H1 (cell line): ENCODE measurements around the gene AFAP1L2.

ENCODE experiments used
- BRCA1 ChIP-seq: IDR thresholded peaks from 2 replicates; pipeline ENCODE4 v1.6.1; 2012; ENCODE audit warnings: low read depth, low read length, improper control_type of control experiment
- CEBPB ChIP-seq: IDR thresholded peaks from 2 replicates; pipeline ENCODE4 v1.6.1; 2012; ENCODE audit warnings: low read depth, low read length
- CTCF ChIP-seq, 3 experiments: IDR thresholded peaks; 1 replicate in 2 of 3; 2 replicates in 1 of 3; pipeline versions ENCODE4 v1.5.1 to v1.6.1; 2011; ENCODE audit warnings: low read length in 3 of 3, mild to moderate bottlenecking in 3 of 3, inconsistent platforms in 2 of 3, low read depth in 1 of 3, moderate library complexity in 1 of 3; ENCODE audit not compliant: insufficient read depth in 1 of 3; ENCODE audit errors: control extremely low read depth in 1 of 3
- GABPA ChIP-seq: IDR thresholded peaks from 2 replicates; pipeline ENCODE4 v1.6.1; 2011; ENCODE audit warnings: mild to moderate bottlenecking, low read length, moderate library complexity, borderline replicate concordance; ENCODE audit not compliant: insufficient read depth
- GTF2F1 ChIP-seq: IDR thresholded peaks from 2 replicates; pipeline ENCODE4 v1.6.1; 2012; ENCODE audit warnings: low read depth, low read length, improper control_type of control experiment, borderline replicate concordance
- KDM5A ChIP-seq: fragments of 200-600 bp; IDR thresholded peaks from 2 replicates; pipeline ENCODE4 v1.7.1; 2012; ENCODE audit warnings: mild to moderate bottlenecking, low read length, inconsistent platforms, mixed read lengths
- POLR2A ChIP-seq, 2 experiments: IDR thresholded peaks; 1 replicate in 1 of 2; 2 replicates in 1 of 2; pipeline ENCODE4 v1.6.1; 2011; ENCODE audit warnings: low read depth in 2 of 2, low read length in 2 of 2, mild to moderate bottlenecking in 2 of 2; ENCODE audit errors: control extremely low read depth in 1 of 2
- POLR2AphosphoS5 ChIP-seq: IDR thresholded peaks from 2 replicates; pipeline ENCODE4 v1.6.1; 2011; ENCODE audit warnings: low read depth, low read length
- TAF7 ChIP-seq: optimal IDR thresholded peaks from 2 replicates; pipeline ENCODE3; 2011; ENCODE audit warnings: low read depth, mild to moderate bottlenecking, inconsistent platforms, low read length, moderate library complexity, borderline replicate concordance
- TBP ChIP-seq: IDR thresholded peaks from 2 replicates; pipeline ENCODE4 v1.6.1; 2011; ENCODE audit warnings: low read depth, low read length, improper control_type of control experiment
- USF2 ChIP-seq: IDR thresholded peaks from 2 replicates; pipeline ENCODE4 v1.6.1; 2011; ENCODE audit warnings: low read length, improper control_type of control experiment
- ZNF274 ChIP-seq: IDR thresholded peaks from 2 replicates; pipeline ENCODE4 v1.7.0; 2012; ENCODE audit warnings: low read length, borderline replicate concordance; ENCODE audit errors: extremely low read depth

- TF ChIP-seq GABPA (no peak), CTCF (IDR thresholded peaks at IDR 0.05; ENCODE audit: control extremely low read depth in 1 of 3, insufficient read depth in 1 of 3, low read depth in 1 of 3, low read length in 3 of 3) (no peak), TBP (no peak), TAF7 (no peak), ZNF274 (no peak), KDM5A (no peak), CEBPB (no peak), USF2 (no peak), GTF2F1 (no peak), BRCA1 (no peak), POLR2AphosphoS5 (no peak), POLR2A (IDR thresholded peaks at IDR 0.05; ENCODE audit: control extremely low read depth in 1 of 2, low read depth in 2 of 2, low read length in 2 of 2) (no peak)
These were observed 126.0 kb downstream of the AFAP1L2 start for GRCh38 chr10:114278140-114278883.
